ENCODE data around the gene CNTNAP2.

GRCh38 chr7:148162808-148163207, 2046.2 kb downstream of the CNTNAP2 start:
- TF ChIP-seq MAX (IDR thresholded peaks at IDR 0.05) = no peak
- no peak for TF ChIP-seq CTCF (IDR thresholded peaks at IDR 0.05; ENCODE audit: low read depth, low read length, missing input control)
